HepG2 (cell line): ENCODE data around the gene PPP2R1B. TPM values are rescaled to one million over a fixed set of nuclear protein-coding genes. Genes with fewer than 3 reads are reported as not detected.

Experiments used
- AFF4 ChIP-seq: sonication (generic); formaldehyde crosslinking; IDR thresholded peaks from 2 replicates; pipeline ENCODE4 v1.4.0; 2020; ENCODE audit warnings: missing genetic modification reagents
- ATF3 ChIP-seq: sonication (generic); formaldehyde crosslinking; IDR thresholded peaks from 2 replicates; pipeline ENCODE4 v1.4.0; 2020; ENCODE audit warnings: missing genetic modification reagents
- ATF4 ChIP-seq, 2 experiments: fragments of 450-650 bp in 1 of 2; sonication (generic) in 1 of 2; formaldehyde crosslinking; IDR thresholded peaks; 2 replicates each; pipeline versions ENCODE4 v1.5.0 to v1.8.0; 2020 to 2022; ENCODE audit warnings: mild to moderate bottlenecking in 1 of 2, missing genetic modification reagents in 1 of 2
- CBX2 ChIP-seq, 2 experiments: fragments of 200-600 bp in 1 of 2; sonication (generic); formaldehyde crosslinking in 1 of 2; IDR thresholded peaks; 2 replicates each; pipeline versions ENCODE4 v1.7.0 to v1.8.1; 2018 to 2022; ENCODE audit warnings: low read depth in 2 of 2, low read length in 1 of 2, mild to moderate bottlenecking in 1 of 2, missing genetic modification reagents in 1 of 2
- MAF1 ChIP-seq: sonication (generic); formaldehyde crosslinking; IDR thresholded peaks from 2 replicates; pipeline ENCODE4 v1.5.0; 2020; ENCODE audit warnings: missing genetic modification reagents, borderline replicate concordance
- MAFK ChIP-seq, 2 experiments: IDR thresholded peaks in 1 of 2; conservative IDR thresholded peaks in 1 of 2; 2 replicates each; pipeline ENCODE4 v1.6.1; 2011; ENCODE audit warnings: improper control_type of control experiment in 2 of 2, low read length in 2 of 2
- NCOA2 ChIP-seq: sonication (generic); formaldehyde crosslinking; IDR thresholded peaks from 2 replicates; pipeline ENCODE4 v1.8.0; 2022; ENCODE audit warnings: inconsistent platforms
- POGZ ChIP-seq: sonication (generic); formaldehyde crosslinking; IDR thresholded peaks from 2 replicates; pipeline ENCODE4 v1.4.0; 2020; ENCODE audit warnings: mild to moderate bottlenecking, missing genetic modification reagents
- RARG ChIP-seq: sonication (generic); formaldehyde crosslinking; IDR thresholded peaks from 2 replicates; pipeline ENCODE4 v1.4.0; 2020; ENCODE audit warnings: low read depth, mild to moderate bottlenecking, missing genetic modification reagents
- RBM39 ChIP-seq: fragments of 200-400 bp; formaldehyde crosslinking; IDR thresholded peaks from one replicate; pipeline ENCODE4 v1.6.1; 2018; ENCODE audit warnings: antibody characterized with exemption, mild to moderate bottlenecking, low read depth, low read length; ENCODE audit not compliant: poor library complexity, severe bottlenecking
- SOX13 ChIP-seq, 3 experiments: fragments of 450-650 bp in 1 of 3; sonication (generic) in 1 of 3; formaldehyde crosslinking in 1 of 3; IDR thresholded peaks in 2 of 3; conservative IDR thresholded peaks in 1 of 3; 2 replicates each; pipeline versions ENCODE4 v1.5.0 to v1.6.1; 2016 to 2020; ENCODE audit warnings: antibody characterized with exemption in 1 of 3, mild to moderate bottlenecking in 1 of 3, missing compliant biosample characterization in 1 of 3, missing genetic modification reagents in 1 of 3, moderate library complexity in 1 of 3
- SOX6 ChIP-seq, 2 experiments: fragments of 450-650 bp in 1 of 2; sonication (generic) in 1 of 2; formaldehyde crosslinking in 1 of 2; IDR thresholded peaks; 2 replicates each; pipeline versions ENCODE4 v1.4.0 to v1.6.1; 2017 to 2020; ENCODE audit warnings: antibody characterized with exemption in 1 of 2, mild to moderate bottlenecking in 1 of 2, missing genetic modification reagents in 1 of 2
- UBTF ChIP-seq: sonication (generic); formaldehyde crosslinking; IDR thresholded peaks from 2 replicates; pipeline ENCODE4 v1.4.0; 2020; ENCODE audit warnings: mild to moderate bottlenecking, missing genetic modification reagents
- ZFP36L2 ChIP-seq: sonication (generic); formaldehyde crosslinking; IDR thresholded peaks from 2 replicates; pipeline ENCODE4 v1.4.0; 2020; ENCODE audit warnings: missing genetic modification reagents
- ZMYM3 ChIP-seq: sonication (generic); formaldehyde crosslinking; IDR thresholded peaks from 2 replicates; pipeline ENCODE4 v1.5.1; 2020; ENCODE audit warnings: mild to moderate bottlenecking, missing genetic modification reagents
- ZNF264 ChIP-seq: sonication (generic); formaldehyde crosslinking; IDR thresholded peaks from 2 replicates; pipeline ENCODE4 v1.4.0; 2020; ENCODE audit warnings: missing genetic modification reagents
- ZNF275 ChIP-seq: sonication (generic); formaldehyde crosslinking; IDR thresholded peaks from 2 replicates; pipeline ENCODE4 v1.8.0; 2022; ENCODE audit warnings: missing genetic modification reagents, mild to moderate bottlenecking, inconsistent platforms, borderline replicate concordance
- ZNF432 ChIP-seq: sonication (generic); formaldehyde crosslinking; IDR thresholded peaks from 2 replicates; pipeline ENCODE4 v1.5.0; 2020; ENCODE audit warnings: missing genetic modification reagents, mild to moderate bottlenecking, borderline replicate concordance
- ZNF530 ChIP-seq: sonication (generic); formaldehyde crosslinking; IDR thresholded peaks from 2 replicates; pipeline ENCODE4 v1.5.0; 2020; ENCODE audit warnings: low read depth, mild to moderate bottlenecking, missing genetic modification reagents
- ZNF619 ChIP-seq: sonication (generic); formaldehyde crosslinking; IDR thresholded peaks from 2 replicates; pipeline ENCODE4 v1.4.0; 2020; ENCODE audit warnings: mild to moderate bottlenecking, missing genetic modification reagents
- polyA plus RNA-seq, 8 experiments: library from polyadenylated mRNA; depleted of rRNA in 3 of 8; stranded (reverse) in 7 of 8; unstranded in 1 of 8; fragments of >200 nt; fragmentation: Illumina TruSeq in 4 of 8; extraction: Trizol in 4 of 8; gene quantifications; 2 replicates each; pipeline versions ENCODE4 v1.2.1 to v1.2.3, GENCODE V29; 2011 to 2016; ENCODE audit warnings: low read depth in 4 of 8, missing spikeins in 1 of 8, mixed read lengths in 1 of 8; ENCODE audit not compliant: insufficient read depth in 1 of 8
- total RNA-seq, 5 experiments: library from RNA; depleted of rRNA; stranded (reverse); fragments of >200 nt; fragmentation: Illumina TruSeq; extraction: Trizol; gene quantifications; 2 replicates each; pipeline ENCODE4 v1.2.3, GENCODE V29; 2016; ENCODE audit warnings: low read depth in 1 of 5

The PPP2R1B gene
- total and polyA plus RNA-seq, 2 of the 13 experiments (the other 11 are each of a cell fraction or from before 2014, with no cell fraction given), result 22.1 to 56.8 TPM

GRCh38 chr11:111785886-111786412, 19.8 kb upstream of the PPP2R1B start (continued):
- no peak for TF ChIP-seq UBTF (CRISPR knock-in tag)
- TF ChIP-seq NCOA2 (CRISPR knock-in tag), result no peak
- no peak for TF ChIP-seq ATF3 (CRISPR knock-in tag)
- TF ChIP-seq RARG, result no peak
- TF ChIP-seq AFF4, result no peak
- TF ChIP-seq MAFK (conservative IDR thresholded peaks at IDR 0.05 in 1 of 2, IDR thresholded peaks at IDR 0.05 in 1 of 2; ENCODE audit: low read length in 2 of 2), result no peak
- peak; percentile 50; the same call in 1 of the 2 replicates for TF ChIP-seq POGZ (CRISPR knock-in tag)
- TF ChIP-seq ZNF619 (CRISPR knock-in tag), result no peak
- no peak for TF ChIP-seq CBX2 (IDR thresholded peaks at IDR 0.05; ENCODE audit: low read depth, low read length)
- no peak for TF ChIP-seq CBX2 (CRISPR knock-in tag; IDR thresholded peaks at IDR 0.05; ENCODE audit: low read depth)
- TF ChIP-seq ZNF432 (CRISPR knock-in tag), result no peak
- no peak; a peak in 1 of 4 replicates for TF ChIP-seq ATF4 (CRISPR knock-in tag; IDR thresholded peaks at IDR 0.05)
- TF ChIP-seq ZNF530 (CRISPR knock-in tag), result no peak
- no peak for TF ChIP-seq SOX13 (IDR thresholded peaks at IDR 0.05)
- peak in 1 of 2 experiments; percentile 83; a peak in 2 of 4 replicates for TF ChIP-seq SOX13 (CRISPR knock-in tag; conservative IDR thresholded peaks at IDR 0.05 in 1 of 2, IDR thresholded peaks at IDR 0.05 in 1 of 2)
- no peak for TF ChIP-seq MAF1
- TF ChIP-seq ZNF264 (CRISPR knock-in tag), result peak; percentile 57; the same call in 1 of the 2 replicates
- TF ChIP-seq ZMYM3 (CRISPR knock-in tag), result no peak
- no peak for TF ChIP-seq SOX6 (IDR thresholded peaks at IDR 0.05)
- TF ChIP-seq SOX6 (CRISPR knock-in tag; IDR thresholded peaks at IDR 0.05), result peak; percentile 92
- no peak for TF ChIP-seq RBM39
- no peak for TF ChIP-seq ZNF275
- TF ChIP-seq ZFP36L2 (CRISPR knock-in tag), result no peak
